ENCODE measurements around the gene PSRC1.

Gene PSRC1

DNA sequence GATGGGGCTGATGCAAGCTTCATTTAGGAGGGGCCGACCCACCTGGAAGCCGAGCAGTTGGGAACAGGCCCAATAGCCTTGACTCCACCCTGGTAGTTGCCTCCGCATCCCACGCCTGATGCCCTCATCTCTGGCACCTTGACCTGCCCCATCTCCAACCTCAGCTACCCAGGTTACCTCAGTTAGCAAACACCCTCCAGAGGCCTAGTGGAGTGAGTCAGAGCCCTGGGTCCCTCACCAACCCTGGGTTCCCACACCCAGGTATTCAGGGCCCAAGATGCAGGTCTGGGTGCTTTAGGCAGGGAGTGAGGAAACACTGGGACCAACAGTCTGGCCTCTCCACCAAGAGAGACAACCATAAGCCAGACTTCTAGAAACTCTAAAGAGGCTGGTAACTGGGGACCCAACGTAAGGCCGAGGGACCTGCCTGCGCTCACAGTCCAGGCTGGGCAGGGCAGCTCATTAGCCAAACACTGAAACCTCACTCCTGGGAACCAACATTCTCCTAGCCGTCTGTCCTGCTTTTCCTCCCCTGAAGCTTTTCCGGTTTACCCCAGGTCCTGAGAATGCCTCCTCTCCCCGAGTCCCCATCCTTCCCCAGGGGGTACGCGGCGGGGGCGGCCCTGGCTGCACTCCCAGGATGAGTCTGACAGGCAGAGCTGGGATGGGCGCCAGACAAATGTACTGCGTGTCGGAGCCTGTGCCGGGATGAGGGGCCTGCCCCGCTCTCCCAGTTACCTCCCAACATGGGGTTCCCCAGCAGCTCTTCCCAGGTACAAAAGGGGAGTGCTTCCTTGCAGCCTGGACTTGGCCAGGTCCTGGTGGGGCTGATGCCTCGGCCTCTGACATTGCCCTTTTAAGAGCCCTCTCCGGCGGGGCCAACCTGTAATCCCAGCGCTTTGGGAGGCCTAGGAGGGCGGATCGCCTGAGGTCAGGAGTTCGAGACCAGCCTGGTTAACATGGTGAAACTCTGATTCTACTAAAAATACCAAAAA, 42.5 kb downstream of the PSRC1 start:
- Mint-ChIP-seq H3K9me3 (no peaks in the 10 kb centered on the region), H3K4me1 (ENCODE audit: low read depth) (peaks cover 16% of the 10 kb centered on the region), H3K27ac (no peak overlapping the region), H3K36me3 (ENCODE audit: low read depth) (peaks cover 28% of the 10 kb centered on the region), H3K27me3 (peaks cover 15% of the 10 kb centered on the region), H3K4me3 (no peak overlapping the region)

DNA sequence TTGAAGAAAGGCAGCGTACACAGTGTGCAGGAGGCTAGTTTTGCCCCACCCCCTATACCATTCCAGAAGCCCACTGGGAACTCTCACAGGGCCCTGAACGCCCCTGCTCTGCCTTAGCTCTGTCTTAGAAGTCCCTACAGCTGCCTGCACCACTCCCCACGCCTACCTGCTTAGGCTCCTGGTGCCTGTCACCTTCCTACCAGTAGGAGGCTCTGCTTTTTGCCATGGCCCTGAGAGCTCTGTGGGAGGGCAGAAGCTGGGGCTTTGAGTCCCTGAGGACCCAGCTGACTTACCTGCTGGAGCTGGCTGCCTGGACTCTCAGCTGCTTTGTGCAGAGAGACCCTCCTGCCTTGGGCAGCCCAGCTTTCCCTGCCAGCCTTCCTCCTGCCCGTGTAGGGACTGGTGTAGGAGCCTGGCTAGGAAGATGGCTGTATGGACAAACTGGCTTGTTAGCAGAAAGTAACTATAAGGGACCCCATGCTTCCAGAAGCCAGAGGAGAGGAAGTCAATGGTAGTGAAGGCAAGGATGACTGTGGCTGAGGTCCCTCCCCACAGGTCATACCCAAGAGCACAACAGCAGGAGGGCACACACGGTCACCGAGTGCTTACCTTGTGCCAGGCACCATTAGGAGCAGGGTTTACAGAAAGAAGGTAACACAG, 43.4 kb downstream of the PSRC1 start:
- peaks cover 37% of the 10 kb centered on the region for H3K36me3 Mint-ChIP-seq (ENCODE audit: low read depth)
- H3K9me3 Mint-ChIP-seq = no peaks in the 10 kb centered on the region
- peaks cover 16% of the 10 kb centered on the region for H3K4me1 Mint-ChIP-seq (ENCODE audit: low read depth)
- peaks cover 12% of the 10 kb centered on the region for H3K27me3 Mint-ChIP-seq
- no peak overlapping the region for H3K4me3 Mint-ChIP-seq
- no peak overlapping the region for H3K27ac Mint-ChIP-seq

GRCh38 chr1:109239047-109239408, 43.9 kb downstream of the PSRC1 start:
- Mint-ChIP-seq H3K4me3 (no peak overlapping the region), H3K27me3 (peaks cover 7% of the 10 kb centered on the region), H3K4me1 (ENCODE audit: low read depth) (peaks cover 16% of the 10 kb centered on the region), H3K27ac (no peak overlapping the region), H3K36me3 (ENCODE audit: low read depth) (peaks cover 42% of the 10 kb centered on the region), H3K9me3 (no peaks in the 10 kb centered on the region)

DNA sequence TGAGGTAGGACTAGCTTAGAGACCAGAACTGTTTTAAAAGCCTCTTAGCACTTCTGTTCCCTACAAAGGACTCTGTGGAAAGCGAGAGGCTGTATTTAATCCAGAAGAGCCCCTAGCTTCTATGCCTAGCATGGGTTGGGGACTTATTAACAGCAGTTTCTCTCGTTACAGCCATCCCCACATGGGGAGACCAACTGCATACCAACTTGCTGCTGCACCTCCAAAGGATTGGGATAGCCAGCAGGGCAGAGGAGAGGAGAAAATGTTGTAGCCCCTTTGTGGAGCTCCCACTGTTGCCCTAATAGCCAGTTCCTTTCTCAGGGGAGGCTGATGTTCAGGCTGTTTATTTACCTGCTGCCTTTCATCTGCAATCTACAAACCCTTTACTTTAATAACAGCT, 44.6 kb downstream of the PSRC1 start:
- Mint-ChIP-seq H3K27ac (no peak overlapping the region), H3K27me3 (peaks cover 7% of the 10 kb centered on the region), H3K36me3 (ENCODE audit: low read depth) (peaks cover 42% of the 10 kb centered on the region), H3K4me1 (ENCODE audit: low read depth) (peaks cover 16% of the 10 kb centered on the region), H3K9me3 (no peaks in the 10 kb centered on the region), H3K4me3 (no peak overlapping the region)

DNA sequence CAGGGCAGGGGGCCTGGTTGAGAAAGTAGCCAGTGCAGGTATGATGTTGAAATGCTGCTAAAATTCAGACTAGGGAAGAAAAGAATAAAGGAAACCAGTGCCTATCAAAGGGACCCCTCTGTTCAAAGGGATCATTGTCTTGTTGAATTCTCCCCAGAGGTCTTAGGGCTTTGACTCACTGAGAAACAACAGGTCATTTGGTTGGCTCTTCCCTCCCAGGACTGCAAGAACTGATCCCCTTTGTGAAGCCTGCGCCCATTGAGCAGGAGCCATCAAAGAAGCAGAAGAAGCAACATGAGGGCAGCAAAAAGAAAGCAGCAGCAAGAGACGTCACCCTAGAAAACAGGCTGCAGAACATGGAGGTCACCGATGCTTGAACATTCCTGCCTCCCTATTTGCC, 45.4 kb downstream of the PSRC1 start:
- Mint-ChIP-seq H3K27me3 (peaks cover 6% of the 10 kb centered on the region), H3K4me3 (no peak overlapping the region), H3K36me3 (ENCODE audit: low read depth) (peaks cover 48% of the 10 kb centered on the region), H3K4me1 (ENCODE audit: low read depth) (peaks cover 14% of the 10 kb centered on the region), H3K9me3 (no peaks in the 10 kb centered on the region), H3K27ac (peak overlapping the region; percentile 26)

DNA sequence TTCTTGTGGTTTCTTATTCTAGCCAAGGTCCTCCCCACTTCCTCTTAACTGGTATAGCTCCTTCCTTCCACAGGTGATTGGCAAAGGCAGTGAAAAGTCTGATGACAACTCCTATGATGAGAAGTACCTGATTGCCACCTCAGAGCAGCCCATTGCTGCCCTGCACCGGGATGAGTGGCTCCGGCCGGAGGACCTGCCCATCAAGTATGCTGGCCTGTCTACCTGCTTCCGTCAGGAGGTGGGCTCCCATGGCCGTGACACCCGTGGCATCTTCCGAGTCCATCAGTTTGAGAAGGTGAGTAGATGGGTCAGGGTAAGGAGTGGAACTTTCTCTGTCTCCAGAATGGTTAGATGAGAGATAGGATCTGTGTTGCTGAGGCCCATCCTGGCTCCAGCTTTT, 47.8 kb downstream of the PSRC1 start:
- no peak overlapping the region for H3K4me3 Mint-ChIP-seq
- no peaks in the 10 kb centered on the region for H3K4me1 Mint-ChIP-seq (ENCODE audit: low read depth)
- H3K27ac Mint-ChIP-seq = no peak overlapping the region
- H3K36me3 Mint-ChIP-seq (ENCODE audit: low read depth) = peaks cover 71% of the 10 kb centered on the region
- no peaks in the 10 kb centered on the region for H3K27me3 Mint-ChIP-seq
- H3K9me3 Mint-ChIP-seq = no peaks in the 10 kb centered on the region

DNA sequence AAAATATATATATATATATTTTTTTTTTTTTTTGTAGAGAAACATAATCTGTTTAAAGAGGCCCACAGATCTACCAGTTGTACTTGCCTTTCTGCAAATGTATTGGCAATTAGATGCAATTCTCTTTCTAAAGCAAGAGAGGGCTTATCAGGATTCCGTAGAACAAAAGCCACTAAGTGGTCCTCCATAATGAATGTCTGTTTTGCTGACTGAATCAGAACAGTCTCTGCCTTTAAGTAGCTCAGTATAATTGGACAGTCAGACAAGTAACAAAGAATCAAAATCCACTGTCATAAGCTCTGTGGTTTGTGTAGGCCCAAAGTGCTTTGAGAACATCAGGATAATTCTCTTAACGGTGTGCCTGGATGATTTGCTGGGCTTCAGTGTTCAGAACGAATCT, 51.9 kb downstream of the PSRC1 start:
- Mint-ChIP-seq H3K27ac (no peak overlapping the region), H3K27me3 (no peaks in the 10 kb centered on the region), H3K4me3 (no peak overlapping the region), H3K4me1 (ENCODE audit: low read depth) (peaks cover 2% of the 10 kb centered on the region), H3K9me3 (no peaks in the 10 kb centered on the region), H3K36me3 (ENCODE audit: low read depth) (peaks cover 77% of the 10 kb centered on the region)
